PC-3 (cell line): ENCODE results near the gene EXOC6B. TPM values are rescaled to one million over a fixed set of nuclear protein-coding genes. Genes with fewer than 3 reads are reported as not detected.
A peak's percentile ranks its signal among the peaks of the same experiment; 100 is the strongest.

Experiments used
- ATAC-seq: fragments of 200-7000 bp; cut with Tn5 transposase; 2 replicates; pipeline ENCODE4 v1.9.1; 2020; ENCODE audit warnings: mild to moderate bottlenecking, moderate library complexity
- BruUV-seq: library from RNA; stranded (reverse); fragments of 400-500 nt; replicated peaks from 2 replicates; lab custom pipeline; 2021; lab: Mats Ljungman, UMichigan
- CTCF ChIA-PET: fragments of 300-600 bp; sonication (Branson Sonifier 250); formaldehyde crosslinking; loops from one replicate; lab custom pipeline; 2022; ENCODE audit warnings: antibody characterized with exemption; lab: Charles Lee
- POLR2A ChIA-PET: fragments of 300-600 bp; sonication (Branson Sonifier 250); formaldehyde crosslinking; loops from one replicate; lab custom pipeline; 2022; ENCODE audit warnings: antibody characterized with exemption; ENCODE audit not compliant: unreplicated experiment; lab: Charles Lee
- DNase-seq: peaks from one replicate; pipeline ENCODE4 v3.0.0-alpha.2; 2015
- H2AFZ ChIP-seq: fragments of 300-600 bp; sonication (generic); 2 replicates; pipeline ENCODE4 v1.6.0; 2016; ENCODE audit warnings: antibody characterized with exemption, low read length
- H3F3A ChIP-seq: fragments of 300-600 bp; sonication (generic); one replicate; pipeline ENCODE4 v1.6.0; 2017; ENCODE audit warnings: antibody characterized with exemption, low read length, control low read depth, mild to moderate bottlenecking; ENCODE audit not compliant: unreplicated experiment
- H3K27ac ChIP-seq: fragments of 300-600 bp; sonication (generic); 2 replicates; pipeline ENCODE4 v1.5.1; 2016; ENCODE audit warnings: mild to moderate bottlenecking, low read length
- H3K27me3 ChIP-seq: fragments of 300-600 bp; sonication (generic); 2 replicates; pipeline ENCODE4 v1.6.1; 2016; ENCODE audit warnings: low read length, mixed read lengths
- H3K36me3 ChIP-seq: fragments of 300-600 bp; sonication (generic); 2 replicates; pipeline ENCODE4 v1.6.1; 2016; ENCODE audit warnings: low read depth, mixed run types, low read length, mixed read lengths
- H3K4me1 ChIP-seq: fragments of 300-600 bp; sonication (generic); 2 replicates; pipeline ENCODE4 v1.5.1; 2016; ENCODE audit warnings: low read length; ENCODE audit not compliant: insufficient read depth
- H3K4me2 ChIP-seq: fragments of 300-600 bp; sonication (generic); 2 replicates; pipeline ENCODE4 v1.6.0; 2016; ENCODE audit warnings: low read length
- H3K4me3 ChIP-seq: fragments of 300-600 bp; sonication (generic); 2 replicates; pipeline ENCODE4 v1.5.1; 2016; ENCODE audit warnings: mild to moderate bottlenecking, low read length, mixed read lengths
- H3K79me2 ChIP-seq: fragments of 300-600 bp; sonication (generic); 2 replicates; pipeline ENCODE4 v1.6.1; 2017; ENCODE audit warnings: low read length, mixed read lengths
- H3K9ac ChIP-seq: fragments of 300-600 bp; sonication (generic); 2 replicates; pipeline ENCODE4 v1.6.0; 2016; ENCODE audit warnings: mild to moderate bottlenecking, low read length
- H3K9me2 ChIP-seq: fragments of 300-600 bp; sonication (generic); replicated peaks from 2 replicates; pipeline ENCODE4 v1.6.1; 2016; ENCODE audit warnings: mixed run types, low read length, mixed read lengths
- H3K9me3 ChIP-seq: fragments of 300-600 bp; sonication (generic); 2 replicates; pipeline ENCODE4 v1.6.1; 2016; ENCODE audit warnings: low read length, mixed read lengths
- H4K20me1 ChIP-seq: fragments of 300-600 bp; sonication (generic); 2 replicates; pipeline ENCODE4 v1.6.1; 2016; ENCODE audit warnings: low read length, mixed read lengths
- EZH2 ChIP-seq: fragments of 300-600 bp; sonication (generic); IDR thresholded peaks from one replicate; pipeline ENCODE4 v1.6.1; 2017; ENCODE audit warnings: antibody characterized with exemption, mild to moderate bottlenecking, low read length; ENCODE audit not compliant: unreplicated experiment
- EZH2phosphoT487 ChIP-seq: fragments of 300-600 bp; sonication (generic); IDR thresholded peaks from 2 replicates; pipeline ENCODE4 v1.6.1; 2018; ENCODE audit warnings: mild to moderate bottlenecking, antibody characterized with exemption, low read length, borderline replicate concordance
- intact Hi-C: fragments of 100-400 bp; cut with micrococcal nuclease; formaldehyde crosslinking; loops from 2 replicates; pipeline ENCODE4 v1.9.0; 2023
- total RNA-seq: library from RNA; depleted of rRNA; stranded (reverse); fragments of >200 nt; gene quantifications from 2 replicates; pipeline ENCODE4 v1.2.3, GENCODE V29; 2014
- TF ChIP-seq, protein P1 (sequence below): fragments of 300-600 bp; sonication (generic); conservative IDR thresholded peaks from 2 replicates; pipeline ENCODE4 v1.5.1; 2017; ENCODE audit warnings: antibody characterized with exemption, low read depth, mild to moderate bottlenecking, low read length

EXOC6B gene
- total RNA-seq, 1 experiment from 2014 or later: 13.9 TPM

- Histone ChIP-seq H3K9me2 (no peaks in the 10 kb centered on the region), H4K20me1 (no peaks in the 10 kb centered on the region), H3K4me1 (peaks cover 7% of the 10 kb centered on the region), H3K9ac (no peak overlapping the region), H3K36me3 (no peaks in the 10 kb centered on the region), H3K27me3 (no peaks in the 10 kb centered on the region), H2AFZ (no peak overlapping the region), H3K27ac (no peak overlapping the region), H3F3A (no peaks in the 10 kb centered on the region), H3K4me3 (no peak overlapping the region), H3K79me2 (no peaks in the 10 kb centered on the region), H3K4me2 (no peak overlapping the region), H3K9me3 (no peaks in the 10 kb centered on the region)
- POLR2A ChIA-PET: no interaction called here
- TF ChIP-seq, protein P1, sequence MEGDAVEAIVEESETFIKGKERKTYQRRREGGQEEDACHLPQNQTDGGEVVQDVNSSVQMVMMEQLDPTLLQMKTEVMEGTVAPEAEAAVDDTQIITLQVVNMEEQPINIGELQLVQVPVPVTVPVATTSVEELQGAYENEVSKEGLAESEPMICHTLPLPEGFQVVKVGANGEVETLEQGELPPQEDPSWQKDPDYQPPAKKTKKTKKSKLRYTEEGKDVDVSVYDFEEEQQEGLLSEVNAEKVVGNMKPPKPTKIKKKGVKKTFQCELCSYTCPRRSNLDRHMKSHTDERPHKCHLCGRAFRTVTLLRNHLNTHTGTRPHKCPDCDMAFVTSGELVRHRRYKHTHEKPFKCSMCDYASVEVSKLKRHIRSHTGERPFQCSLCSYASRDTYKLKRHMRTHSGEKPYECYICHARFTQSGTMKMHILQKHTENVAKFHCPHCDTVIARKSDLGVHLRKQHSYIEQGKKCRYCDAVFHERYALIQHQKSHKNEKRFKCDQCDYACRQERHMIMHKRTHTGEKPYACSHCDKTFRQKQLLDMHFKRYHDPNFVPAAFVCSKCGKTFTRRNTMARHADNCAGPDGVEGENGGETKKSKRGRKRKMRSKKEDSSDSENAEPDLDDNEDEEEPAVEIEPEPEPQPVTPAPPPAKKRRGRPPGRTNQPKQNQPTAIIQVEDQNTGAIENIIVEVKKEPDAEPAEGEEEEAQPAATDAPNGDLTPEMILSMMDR: peak; percentile 98
- TF ChIP-seq EZH2: no peak
- peak; percentile 77 for DNase-seq
- peak; percentile 86 for ATAC-seq
- intact Hi-C loops: no loop called here
- BruUV-seq: no TSS peak
- CTCF ChIA-PET: no interaction called here
Observed at GRCh38 chr2:72137498-72138010, 688.3 kb downstream of the EXOC6B start.

DNA sequence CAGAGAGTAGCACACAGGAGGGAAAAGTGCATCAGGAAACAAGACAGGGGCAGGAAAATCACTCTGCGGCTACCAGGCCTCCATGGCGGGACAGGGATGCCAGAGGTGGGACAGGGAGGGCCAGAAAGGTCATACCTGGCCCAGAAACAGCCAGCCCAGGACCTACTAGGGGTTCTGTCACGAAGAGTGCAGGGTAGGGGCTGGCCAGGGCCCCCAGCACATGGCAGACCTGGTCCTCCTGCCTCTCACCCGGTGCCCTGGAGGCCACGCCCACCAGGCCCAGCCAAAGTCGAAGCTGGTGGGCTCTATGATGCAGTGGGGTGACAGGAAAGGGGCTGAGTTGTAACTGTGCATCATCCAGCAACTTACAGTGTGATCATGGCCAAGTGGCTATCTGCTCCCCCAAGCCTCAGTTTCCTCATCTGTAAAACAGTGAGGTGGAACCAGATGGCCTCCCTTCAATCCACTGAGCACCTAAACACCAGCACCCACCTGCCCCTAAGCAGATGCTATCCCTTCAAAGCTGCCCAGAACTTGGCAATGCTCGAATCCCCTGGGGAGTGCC is 688.8 kb downstream of the EXOC6B start:
- POLR2A ChIA-PET: no interaction called here
- ATAC-seq (no peak), DNase-seq (no peak)
- Histone ChIP-seq H3K9me2 (no peaks in the 10 kb centered on the region), H3K27me3 (no peaks in the 10 kb centered on the region), H3K27ac (no peak overlapping the region), H3K36me3 (no peaks in the 10 kb centered on the region), H3K9me3 (no peaks in the 10 kb centered on the region), H3K4me1 (peaks cover 7% of the 10 kb centered on the region), H3F3A (no peaks in the 10 kb centered on the region), H3K9ac (no peak overlapping the region), H3K79me2 (no peaks in the 10 kb centered on the region), H3K4me3 (no peak overlapping the region), H3K4me2 (no peak overlapping the region), H2AFZ (no peak overlapping the region), H4K20me1 (no peaks in the 10 kb centered on the region)
- BruUV-seq: no TSS peak
- CTCF ChIA-PET: no interaction called here
- TF ChIP-seq EZH2phosphoT487 (no peak), EZH2 (no peak)
- TF ChIP-seq, protein P1: no peak
- intact Hi-C loops: no loop called here

- DNase-seq: no peak
- H3F3A ChIP-seq: no peaks in the 10 kb centered on the region
- H4K20me1 ChIP-seq: no peaks in the 10 kb centered on the region
- TF ChIP-seq, protein P1: no peak
- TF ChIP-seq EZH2 (no peak), EZH2phosphoT487 (no peak)
- H3K27me3 ChIP-seq: no peaks in the 10 kb centered on the region
- no peak overlapping the region for H3K9ac ChIP-seq
- no peaks in the 10 kb centered on the region for H3K79me2 ChIP-seq
- ChIA-PET POLR2A (no interaction called here), CTCF (no interaction called here)
- intact Hi-C loops: no loop called here
- no peak for ATAC-seq
- H3K4me3 ChIP-seq: no peak overlapping the region
- no peak overlapping the region for H2AFZ ChIP-seq
- no peaks in the 10 kb centered on the region for H3K9me2 ChIP-seq
- H3K4me2 ChIP-seq: no peak overlapping the region
- BruUV-seq: no TSS peak
- peaks cover 7% of the 10 kb centered on the region for H3K4me1 ChIP-seq
- H3K36me3 ChIP-seq: no peaks in the 10 kb centered on the region
- no peaks in the 10 kb centered on the region for H3K9me3 ChIP-seq
- no peak overlapping the region for H3K27ac ChIP-seq
Observed at GRCh38 chr2:72136331-72136730, 689.5 kb downstream of the EXOC6B start.
